ENCODE measurements around the gene IL17B. TPM values are rescaled to one million over a fixed set of nuclear protein-coding genes. Genes with fewer than 3 reads are reported as not detected.

Gene IL17B
- total RNA-seq, 2 experiments from 2014 or later = not detected

DNA sequence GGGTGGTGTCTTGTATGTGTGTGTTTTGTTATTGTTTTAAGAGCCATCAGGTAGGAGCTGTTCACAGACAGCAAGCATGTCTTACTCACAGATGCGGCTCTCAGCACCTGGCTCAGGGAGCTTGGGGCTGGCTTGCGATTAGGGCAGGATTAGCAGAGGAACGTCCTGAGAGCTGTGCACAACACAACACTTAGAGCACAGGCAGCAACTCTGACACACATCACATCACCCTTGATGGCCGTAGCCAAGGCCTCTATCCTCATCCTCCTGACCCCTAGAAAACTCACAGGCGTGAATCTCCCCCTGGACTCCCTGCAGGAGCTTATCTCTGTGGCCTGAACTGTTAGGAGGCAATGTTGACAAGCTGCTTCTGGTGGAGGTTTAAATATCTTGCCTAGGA lies 7.1 kb upstream of the IL17B start:
- TF ChIP-seq, protein P1, sequence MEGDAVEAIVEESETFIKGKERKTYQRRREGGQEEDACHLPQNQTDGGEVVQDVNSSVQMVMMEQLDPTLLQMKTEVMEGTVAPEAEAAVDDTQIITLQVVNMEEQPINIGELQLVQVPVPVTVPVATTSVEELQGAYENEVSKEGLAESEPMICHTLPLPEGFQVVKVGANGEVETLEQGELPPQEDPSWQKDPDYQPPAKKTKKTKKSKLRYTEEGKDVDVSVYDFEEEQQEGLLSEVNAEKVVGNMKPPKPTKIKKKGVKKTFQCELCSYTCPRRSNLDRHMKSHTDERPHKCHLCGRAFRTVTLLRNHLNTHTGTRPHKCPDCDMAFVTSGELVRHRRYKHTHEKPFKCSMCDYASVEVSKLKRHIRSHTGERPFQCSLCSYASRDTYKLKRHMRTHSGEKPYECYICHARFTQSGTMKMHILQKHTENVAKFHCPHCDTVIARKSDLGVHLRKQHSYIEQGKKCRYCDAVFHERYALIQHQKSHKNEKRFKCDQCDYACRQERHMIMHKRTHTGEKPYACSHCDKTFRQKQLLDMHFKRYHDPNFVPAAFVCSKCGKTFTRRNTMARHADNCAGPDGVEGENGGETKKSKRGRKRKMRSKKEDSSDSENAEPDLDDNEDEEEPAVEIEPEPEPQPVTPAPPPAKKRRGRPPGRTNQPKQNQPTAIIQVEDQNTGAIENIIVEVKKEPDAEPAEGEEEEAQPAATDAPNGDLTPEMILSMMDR (conservative IDR thresholded peaks at IDR 0.05; ENCODE audit: low read length) = no peak
- no peak for TF ChIP-seq EZH2phosphoT487 (IDR thresholded peaks at IDR 0.05; ENCODE audit: borderline replicate concordance, low read depth, low read length)
- Histone ChIP-seq H3K4me2 (ENCODE audit: low read length) (no peak overlapping the region), H3K9me3 (ENCODE audit: low read length) (no peaks in the 10 kb centered on the region), H3K9me2 (ENCODE audit: insufficient read depth, low read length) (no peaks in the 10 kb centered on the region), H4K20me1 (ENCODE audit: insufficient read depth, low read length) (no peaks in the 10 kb centered on the region), H2AFZ (ENCODE audit: low read length) (no peak overlapping the region), H3K27ac (ENCODE audit: low read depth, low read length, poor library complexity, severe bottlenecking) (no peak overlapping the region), H3K4me3 (ENCODE audit: low read depth, low read length, poor library complexity, severe bottlenecking) (no peak overlapping the region), H3K79me2 (ENCODE audit: insufficient read depth, low read depth, low read length) (no peaks in the 10 kb centered on the region), H3K4me1 (ENCODE audit: insufficient read depth, low read length, poor library complexity, severe bottlenecking) (no peaks in the 10 kb centered on the region), H3K36me3 (ENCODE audit: insufficient read depth, low read length) (no peaks in the 10 kb centered on the region)
- no TSS peak for BruUV-seq (replicated peaks)
- DNase-seq (ENCODE audit: low spot score) = no peak
- POLR2A ChIA-PET = interaction anchor here (0.6 to 1.4 kb wide), 2 partner anchors 15 to 112 kb away, joined by 4 to 5 read pairs; no protein-coding TSS in a partner anchor
- intact Hi-C loops (cut with micrococcal nuclease; ENCODE audit: unreplicated experiment) = no loop called here
- CTCF ChIA-PET (ENCODE audit: unreplicated experiment) = interaction anchor here (0.5 to 0.6 kb wide), 2 partner anchors 32 to 233 kb away, joined by 3 to 4 read pairs; no protein-coding TSS in a partner anchor

GRCh38 chr5:149383399-149383798 lies 4.3 kb upstream of the IL17B start:
- DNase-seq (ENCODE audit: low spot score) = no peak

More at GRCh38 chr5:149383399-149383798, 4.3 kb upstream of the IL17B start:
- H3K79me2 ChIP-seq (ENCODE audit: insufficient read depth, low read depth, low read length) = no peaks in the 10 kb centered on the region
- POLR2A ChIA-PET = interaction anchor here (0.6 kb wide), 1 partner anchor 95 kb away, joined by 3 read pairs; no protein-coding TSS in a partner anchor
- no TSS peak for BruUV-seq (replicated peaks)
- H3K4me2 ChIP-seq (ENCODE audit: low read length) = no peak overlapping the region
- H3K4me1 ChIP-seq (ENCODE audit: insufficient read depth, low read length, poor library complexity, severe bottlenecking) = no peaks in the 10 kb centered on the region
- no peaks in the 10 kb centered on the region for H4K20me1 ChIP-seq (ENCODE audit: insufficient read depth, low read length)
- H3K9me2 ChIP-seq (ENCODE audit: insufficient read depth, low read length) = no peaks in the 10 kb centered on the region
- no peaks in the 10 kb centered on the region for H3K9me3 ChIP-seq (ENCODE audit: low read length)
- CTCF ChIA-PET (ENCODE audit: unreplicated experiment) = no interaction called here
- H3K27ac ChIP-seq (ENCODE audit: low read depth, low read length, poor library complexity, severe bottlenecking) = no peak overlapping the region
- no peak overlapping the region for H2AFZ ChIP-seq (ENCODE audit: low read length)
- intact Hi-C loops (cut with micrococcal nuclease; ENCODE audit: unreplicated experiment) = loop anchor here (2.0 kb wide), 1 partner anchor 51 kb away; no protein-coding TSS in a partner anchor
- H3K36me3 ChIP-seq (ENCODE audit: insufficient read depth, low read length) = no peaks in the 10 kb centered on the region
- TF ChIP-seq, protein P1 (conservative IDR thresholded peaks at IDR 0.05; ENCODE audit: low read length) = no peak
- no peak for TF ChIP-seq EZH2phosphoT487 (IDR thresholded peaks at IDR 0.05; ENCODE audit: borderline replicate concordance, low read depth, low read length)
- no peak overlapping the region for H3K4me3 ChIP-seq (ENCODE audit: low read depth, low read length, poor library complexity, severe bottlenecking)

Measured in OCI-LY7 (cell line).